Stomach (tissue), 9 donors: ENCODE data around the gene EVX1. TPM values are rescaled to one million over a fixed set of nuclear protein-coding genes. Genes with fewer than 3 reads are reported as not detected.

Experiments
- DNase-seq, 2 donors: peaks; one replicate each; pipeline versions ENCODE4 v3.0.0 to v3.0.0-alpha.2; 2013 to 2019
- H3K27ac ChIP-seq, 5 donors: fragments of 200-600 bp in 4 of 5; sonication (generic) in 4 of 5; one replicate each; pipeline ENCODE4 v1.5.1; 2013 to 2019; ENCODE audit warnings: mild to moderate bottlenecking in 1 of 5, moderate library complexity in 1 of 5
- H3K27me3 ChIP-seq, 3 donors: fragments of 200-600 bp; sonication (generic); one replicate each; pipeline ENCODE4 v1.5.1; 2017 to 2019; ENCODE audit warnings: mixed run types in 1 of 3
- H3K36me3 ChIP-seq, 4 donors: fragments of 200-600 bp; sonication (generic); 1 replicate in 3 of 4; 2 replicates in 1 of 4; pipeline ENCODE4 v1.5.1; 2016 to 2019
- H3K4me1 ChIP-seq, 4 donors: fragments of 200-600 bp; sonication (generic); one replicate each; pipeline ENCODE4 v1.5.1; 2016 to 2019
- H3K4me3 ChIP-seq, 4 donors: fragments of 200-600 bp; sonication (generic) in 3 of 4; one replicate each; pipeline ENCODE4 v1.5.1; 2016 to 2019; ENCODE audit warnings: mild to moderate bottlenecking in 1 of 4
- H3K9me3 ChIP-seq, 4 donors: fragments of 200-600 bp; sonication (generic); one replicate each; pipeline ENCODE4 v1.5.1; 2016 to 2019
- EP300 ChIP-seq: sonication (generic); formaldehyde crosslinking; IDR thresholded peaks from one replicate; pipeline ENCODE4 v1.6.1; 2017; ENCODE audit warnings: antibody characterized with exemption
- POLR2A ChIP-seq, 4 donors: fragments of 450-650 bp; IDR thresholded peaks; one replicate each; pipeline ENCODE4 v1.6.1; 2016; ENCODE audit warnings: antibody characterized with exemption in 4 of 4, control low read depth in 2 of 4, mild to moderate bottlenecking in 1 of 4, moderate library complexity in 1 of 4
- POLR2AphosphoS5 ChIP-seq, 3 donors: sonication (generic); formaldehyde crosslinking; IDR thresholded peaks; one replicate each; pipeline ENCODE4 v1.6.1; 2016; ENCODE audit warnings: antibody characterized with exemption in 3 of 3
- WGBS, 5 donors: extraction: QIAGEN DNeasy Blood & Tissue Kit in 3 of 5; methylation state at CpG; one replicate each; pipeline versions ENCODE4 v1.1.5 to v1.1.7; 2013 to 2018; 5-methylcytosine and 5-hydroxymethylcytosine counted together
- intact Hi-C: fragments of 100-400 bp; cut with DNase I; formaldehyde crosslinking; loops from one replicate; pipeline ENCODE4 v1.15.1; 2023; ENCODE audit warnings: low total_unique reads
- polyA plus RNA-seq, 3 donors: library from polyadenylated mRNA; stranded (reverse); fragments of 200-250 nt; gene quantifications; one replicate each; pipeline ENCODE4 v1.2.3, GENCODE V29; 2013
- total RNA-seq, 5 donors: library from RNA; depleted of rRNA; stranded (reverse); fragments of >200 nt; gene quantifications; one replicate each; pipeline versions ENCODE4 v1.1.0 to v1.2.3, GENCODE V29; 2014 to 2016
- TF ChIP-seq, protein P1 (sequence below), 7 experiments: fragments of 450-650 bp in 4 of 7; fragments of 200-600 bp in 3 of 7; sonication (generic) in 3 of 7; IDR thresholded peaks; one replicate each; pipeline ENCODE4 v1.5.1; 2016 to 2019; ENCODE audit warnings: antibody characterized with exemption in 7 of 7, control low read depth in 2 of 7, mild to moderate bottlenecking in 1 of 7
- donor health status: healthy with polysubstance abuse.
- donor health status: Bipolar disorder and iron deficiency.
- donor health status: healthy.

Gene EVX1
- total and polyA plus RNA-seq, 8 donors, result not detected

DNA sequence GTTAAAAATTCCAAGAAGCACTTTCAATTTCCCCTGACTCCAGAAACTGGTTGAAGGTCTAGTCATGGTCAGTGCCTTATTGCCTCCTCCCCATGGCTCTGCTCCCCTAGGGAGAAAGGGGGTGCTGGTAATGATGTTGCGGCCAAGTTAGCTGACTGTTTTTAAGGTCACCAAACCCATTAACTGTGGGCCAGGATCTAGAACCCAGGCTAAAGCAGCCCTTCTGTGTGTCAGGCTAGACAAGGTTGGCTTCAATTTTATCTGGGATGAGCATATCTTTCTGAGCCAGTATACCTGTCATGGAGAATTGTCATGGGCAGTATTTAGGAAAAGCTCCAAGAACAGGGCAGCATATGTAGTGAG lies 31.5 kb upstream of the EVX1 start:
- no peak for DNase-seq
- H3K27ac ChIP-seq, result no peak overlapping the region
- no peaks in the 10 kb centered on the region for H3K36me3 ChIP-seq
- intact Hi-C loops, result no loop called here
- peaks cover 13 to 26% (median 19%) of the 10 kb centered on the region in 4 donors for H3K4me1 ChIP-seq
- peak overlapping the region in 1 of 4 donors; percentile 27 for H3K4me3 ChIP-seq
- no peaks in the 10 kb centered on the region for H3K9me3 ChIP-seq
- no peak for TF ChIP-seq POLR2AphosphoS5 (IDR thresholded peaks at IDR 0.05)
- no peak for TF ChIP-seq EP300
- TF ChIP-seq POLR2A (IDR thresholded peaks at IDR 0.05), result no peak
- TF ChIP-seq, protein P1, sequence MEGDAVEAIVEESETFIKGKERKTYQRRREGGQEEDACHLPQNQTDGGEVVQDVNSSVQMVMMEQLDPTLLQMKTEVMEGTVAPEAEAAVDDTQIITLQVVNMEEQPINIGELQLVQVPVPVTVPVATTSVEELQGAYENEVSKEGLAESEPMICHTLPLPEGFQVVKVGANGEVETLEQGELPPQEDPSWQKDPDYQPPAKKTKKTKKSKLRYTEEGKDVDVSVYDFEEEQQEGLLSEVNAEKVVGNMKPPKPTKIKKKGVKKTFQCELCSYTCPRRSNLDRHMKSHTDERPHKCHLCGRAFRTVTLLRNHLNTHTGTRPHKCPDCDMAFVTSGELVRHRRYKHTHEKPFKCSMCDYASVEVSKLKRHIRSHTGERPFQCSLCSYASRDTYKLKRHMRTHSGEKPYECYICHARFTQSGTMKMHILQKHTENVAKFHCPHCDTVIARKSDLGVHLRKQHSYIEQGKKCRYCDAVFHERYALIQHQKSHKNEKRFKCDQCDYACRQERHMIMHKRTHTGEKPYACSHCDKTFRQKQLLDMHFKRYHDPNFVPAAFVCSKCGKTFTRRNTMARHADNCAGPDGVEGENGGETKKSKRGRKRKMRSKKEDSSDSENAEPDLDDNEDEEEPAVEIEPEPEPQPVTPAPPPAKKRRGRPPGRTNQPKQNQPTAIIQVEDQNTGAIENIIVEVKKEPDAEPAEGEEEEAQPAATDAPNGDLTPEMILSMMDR (IDR thresholded peaks at IDR 0.05), result no peak
- WGBS, 5 donors, result 64 to 87% (median 74%) methylated on average over 1 of the region's 1 CpG
- peaks cover 25 to 100% (median 82%) of the 10 kb centered on the region in 3 donors for H3K27me3 ChIP-seq

DNA sequence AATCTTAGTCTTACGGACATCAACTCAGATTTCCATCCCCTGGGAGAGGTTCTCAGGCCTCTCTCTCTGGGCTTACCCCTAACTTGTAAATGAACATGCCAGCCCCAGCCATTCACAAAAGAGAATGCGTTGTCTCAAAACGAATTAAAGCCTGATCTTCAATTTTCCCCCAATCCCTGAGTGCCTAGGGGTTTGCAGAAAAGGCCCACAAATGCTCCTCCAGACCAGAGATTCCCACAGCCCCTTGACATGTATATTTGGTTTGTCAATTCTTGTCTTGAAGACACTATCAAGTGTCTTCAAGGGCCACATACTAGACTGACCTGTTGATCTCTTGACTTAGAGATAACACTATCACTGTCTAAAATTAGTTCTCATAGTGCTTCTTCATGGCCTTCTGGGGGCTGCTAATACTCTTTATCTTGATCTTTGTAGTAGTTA lies 30.8 kb upstream of the EVX1 start:
- Histone ChIP-seq H3K4me3 (no peak overlapping the region), H3K36me3 (no peaks in the 10 kb centered on the region), H3K27ac (no peak overlapping the region), H3K4me1 (peaks cover 13 to 26% (median 19%) of the 10 kb centered on the region in 4 donors), H3K27me3 (peaks cover 19 to 100% (median 76%) of the 10 kb centered on the region in 3 donors), H3K9me3 (no peaks in the 10 kb centered on the region)
- 18 to 39% (median 24%) methylated on average over 3 of the region's 3 CpGs for WGBS, 5 donors
- DNase-seq, result no peak
- TF ChIP-seq EP300 (no peak), POLR2A (IDR thresholded peaks at IDR 0.05) (no peak), POLR2AphosphoS5 (IDR thresholded peaks at IDR 0.05) (no peak)
- TF ChIP-seq, protein P1 (IDR thresholded peaks at IDR 0.05), result no peak
- intact Hi-C loops, result no loop called here

DNA sequence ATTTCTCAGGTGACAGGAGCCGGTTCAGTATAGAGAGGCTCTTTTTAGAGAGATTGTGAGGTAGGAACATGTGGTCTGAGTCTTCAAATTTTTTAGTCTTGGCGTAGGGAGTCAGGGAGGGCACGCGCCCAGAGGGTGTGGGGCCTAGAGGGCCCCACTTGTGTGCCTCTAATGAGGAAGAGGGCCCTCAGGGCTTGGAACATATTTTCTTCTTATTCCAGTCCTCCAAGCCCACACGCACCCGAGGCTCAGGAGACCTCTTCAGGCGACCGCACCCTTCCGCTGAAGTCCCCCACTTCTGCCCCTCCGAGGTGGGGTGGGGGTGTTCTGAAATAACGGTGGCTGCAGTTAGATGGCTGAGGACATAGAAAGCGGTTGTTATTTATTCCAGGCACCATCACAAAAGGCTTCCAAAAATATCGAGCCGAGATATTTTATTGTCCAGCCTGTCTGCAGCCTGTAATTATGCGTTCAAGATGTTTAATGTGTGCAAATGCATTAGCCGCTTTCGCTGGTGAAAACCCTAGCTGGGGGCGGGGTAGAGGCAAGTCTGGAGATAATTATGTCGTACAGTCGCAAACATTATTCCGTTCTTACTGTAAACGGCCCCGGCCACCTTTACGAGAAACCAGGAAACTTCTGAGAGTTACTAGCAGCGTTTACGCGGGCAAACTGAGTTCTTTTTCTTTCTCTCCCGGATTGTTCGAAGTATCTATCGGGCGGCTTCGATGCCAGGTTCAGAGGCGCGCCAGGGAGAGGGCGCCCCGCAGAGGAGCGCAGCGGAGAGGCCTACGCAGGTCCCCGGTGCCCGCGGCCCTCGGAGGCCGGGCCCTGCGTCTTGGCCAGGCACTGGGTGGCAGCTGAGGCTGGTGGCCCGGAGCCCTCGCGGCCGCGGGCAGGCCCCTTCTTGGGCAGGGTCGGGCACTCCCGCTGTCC lies 29.8 kb upstream of the EVX1 start:
- Histone ChIP-seq H3K9me3 (no peaks in the 10 kb centered on the region), H3K4me3 (no peak overlapping the region), H3K36me3 (no peaks in the 10 kb centered on the region), H3K27me3 (peaks cover 19 to 100% (median 69%) of the 10 kb centered on the region in 3 donors), H3K27ac (no peak overlapping the region), H3K4me1 (peaks cover 13 to 26% (median 19%) of the 10 kb centered on the region in 4 donors)
- 8 to 20% (median 12%) methylated on average over 23 to 52 of the region's 52 CpGs for WGBS, 5 donors
- TF ChIP-seq POLR2AphosphoS5 (IDR thresholded peaks at IDR 0.05) (no peak), EP300 (no peak), POLR2A (IDR thresholded peaks at IDR 0.05) (no peak)
- TF ChIP-seq, protein P1 (IDR thresholded peaks at IDR 0.05), result no peak
- no peak for DNase-seq
- intact Hi-C loops, result no loop called here

DNA sequence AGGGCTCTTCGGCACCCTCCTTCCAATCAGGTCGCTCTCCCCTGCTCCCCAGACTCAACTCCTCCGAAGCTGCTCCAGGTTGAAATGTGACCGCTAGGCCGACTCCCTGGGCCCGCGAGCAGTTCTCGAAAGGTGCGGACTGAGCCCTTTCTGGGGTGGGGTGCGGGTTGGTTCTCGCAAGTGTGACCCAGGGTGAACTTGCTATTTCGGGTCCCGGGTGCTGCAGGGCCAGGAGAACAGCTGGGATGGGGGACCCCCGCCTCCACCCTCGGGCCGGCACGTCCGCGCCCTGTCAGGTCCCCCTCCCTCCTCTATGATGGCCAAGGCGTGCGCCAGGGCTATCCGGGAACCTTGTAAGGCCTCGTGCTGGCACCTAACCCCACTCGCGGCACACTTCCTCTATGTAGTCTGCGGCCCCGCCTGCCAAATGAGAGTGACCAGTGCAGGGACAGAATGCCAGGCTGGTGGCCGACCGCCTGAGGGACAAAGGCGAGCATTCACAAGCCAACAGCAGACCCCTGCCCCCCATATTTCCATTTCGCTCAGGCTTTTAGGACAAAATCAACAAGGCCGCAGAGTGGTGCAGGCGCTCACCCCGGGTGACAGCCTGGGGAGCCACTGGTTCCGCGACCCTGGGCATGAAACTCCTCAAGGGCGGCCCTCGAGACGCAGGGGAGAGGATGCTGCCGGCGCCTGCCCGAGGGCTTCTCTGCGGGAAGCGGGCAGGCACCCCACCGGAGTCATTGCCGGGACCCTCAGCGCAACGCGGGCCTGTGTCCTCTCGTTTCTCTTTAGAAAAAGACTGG lies 29.0 kb upstream of the EVX1 start:
- 29 to 58% (median 29%) methylated on average over 22 to 50 of the region's 50 CpGs for WGBS, 5 donors
- intact Hi-C loops, result no loop called here
- H3K27me3 ChIP-seq, result peaks cover 19 to 100% (median 64%) of the 10 kb centered on the region in 3 donors
- DNase-seq, result no peak
- no peak overlapping the region for H3K4me3 ChIP-seq
- TF ChIP-seq POLR2A (IDR thresholded peaks at IDR 0.05) (no peak), EP300 (no peak), POLR2AphosphoS5 (IDR thresholded peaks at IDR 0.05) (no peak)
- TF ChIP-seq, protein P1 (IDR thresholded peaks at IDR 0.05), result no peak
- H3K4me1 ChIP-seq, result peaks cover 13 to 26% (median 19%) of the 10 kb centered on the region in 4 donors
- H3K36me3 ChIP-seq, result no peaks in the 10 kb centered on the region
- H3K27ac ChIP-seq, result no peak overlapping the region
- H3K9me3 ChIP-seq, result no peaks in the 10 kb centered on the region
